Lower leg skin (tissue), 3 donors: ENCODE measurements around the gene EYS.

Experiments
- CTCF ChIP-seq, 3 donors: fragments of 450-650 bp; IDR thresholded peaks; one replicate each; pipeline ENCODE4 v1.5.1; 2016; ENCODE audit warnings: antibody characterized with exemption in 3 of 3, mild to moderate bottlenecking in 3 of 3, moderate library complexity in 2 of 3
- POLR2A ChIP-seq, 2 donors: fragments of 450-650 bp; IDR thresholded peaks; one replicate each; pipeline ENCODE4 v1.6.1; 2016 to 2017; ENCODE audit warnings: antibody characterized with exemption in 2 of 2, mild to moderate bottlenecking in 1 of 2, moderate library complexity in 1 of 2

- no peak for TF ChIP-seq CTCF (IDR thresholded peaks at IDR 0.05)
- TF ChIP-seq POLR2A (IDR thresholded peaks at IDR 0.05), result no peak
Observed at GRCh38 chr6:64715624-64716023, 991.4 kb downstream of the EYS start.
